ENCODE data around the gene XBP1. TPM values are rescaled to one million over a fixed set of nuclear protein-coding genes. Genes with fewer than 3 reads are reported as not detected.

The XBP1 gene
- total and polyA plus RNA-seq, 2 of the 4 experiments (the other 2 are of a cell fraction): 95.0 to 223 TPM

GRCh38 chr22:28793976-28794584 is 6.3 kb downstream of the XBP1 start:
- intact Hi-C loops (cut with micrococcal nuclease) (loop anchor here (10.0 kb wide), 1 partner anchor 189 kb away; no protein-coding TSS in a partner anchor), dilution Hi-C loops (cut with HindIII; ENCODE audit: low sequenced_read_pairs, unreplicated experiment) (no loop called here)
- CTCF ChIA-PET: no interaction called here

More at GRCh38 chr22:28793976-28794584, 6.3 kb downstream of the XBP1 start:
- no peak overlapping the region for H2AFZ ChIP-seq (replicated peaks; ENCODE audit: low read length, poor library complexity)
- ATAC-seq (ENCODE audit: low read depth): no peak
- H3K27me3 ChIP-seq (ENCODE audit: control insufficient read depth, insufficient read depth, low read length): no peaks in the 10 kb centered on the region
- H2BK120ac ChIP-seq (ENCODE audit: low read depth, low read length): no peak overlapping the region
- no peak overlapping the region for H2BK20ac ChIP-seq (ENCODE audit: low read depth, low read length)
- no peak overlapping the region for H3K14ac ChIP-seq (replicated peaks; ENCODE audit: low read depth, low read length)
- no peak overlapping the region for H3K4me3 ChIP-seq (ENCODE audit: insufficient read depth, low read depth, low read length)
- BruUV-seq (replicated peaks): no TSS peak
- no peak overlapping the region for H3K23ac ChIP-seq (ENCODE audit: low read depth, low read length)
- no peak overlapping the region for H2AK5ac ChIP-seq (ENCODE audit: low read depth, low read length)
- peaks cover 8% of the 10 kb centered on the region; the same call in 1 of the 2 replicates for H3K9me1 ChIP-seq (ENCODE audit: insufficient read depth, low read length)
- DNase-seq: no peak
- H4K91ac ChIP-seq (ENCODE audit: insufficient read depth, low read depth, low read length): no peak overlapping the region
- H2BK15ac ChIP-seq (ENCODE audit: low read depth, low read length): no peak overlapping the region
- no peak overlapping the region for H3K27ac ChIP-seq (ENCODE audit: insufficient read depth, low read length)
- no peak overlapping the region for H3K18ac ChIP-seq (ENCODE audit: low read depth, low read length)
- no peak overlapping the region for H4K5ac ChIP-seq (ENCODE audit: low read depth, low read length)
- peaks cover 55% of the 10 kb centered on the region for H4K20me1 ChIP-seq (ENCODE audit: insufficient read depth, low read length)
- peaks cover 35% of the 10 kb centered on the region for H3K36me3 ChIP-seq (ENCODE audit: control insufficient read depth, insufficient read depth, low read length)
- WGBS, 2 experiments (ENCODE audit: extremely low coverage in 2 of 2, insufficient read length in 1 of 2): no CpG with 5 or more reads among the region's 4 CpGs
- no peak overlapping the region for H2AK9ac ChIP-seq (replicated peaks; ENCODE audit: low read depth, low read length, poor library complexity)
- no peak overlapping the region for H3K4me2 ChIP-seq (ENCODE audit: low read depth, low read length)
- no peak overlapping the region for H3K9ac ChIP-seq (ENCODE audit: low read depth, low read length)
- peaks cover 19 to 43% of the 10 kb centered on the region in 2 experiments for H3K79me1 ChIP-seq (ENCODE audit: low read depth in 1 of 2, low read length in 2 of 2)
- H3K56ac ChIP-seq (ENCODE audit: extremely low read depth, insufficient read depth, low read length): no peak overlapping the region
- H3K9me3 ChIP-seq (ENCODE audit: control insufficient read depth, insufficient read depth, low read length): no peaks in the 10 kb centered on the region
- POLR2A ChIA-PET (ENCODE audit: unreplicated experiment): interaction anchor here (1.0 kb wide), 1 partner anchor 8 kb away, joined by 4 read pairs; no protein-coding TSS in a partner anchor
- H3K4ac ChIP-seq (ENCODE audit: low read depth, low read length): no peak overlapping the region
- no peak overlapping the region for H2BK5ac ChIP-seq (ENCODE audit: low read depth, low read length, poor library complexity, severe bottlenecking)
- H3K4me1 ChIP-seq (ENCODE audit: control insufficient read depth, insufficient read depth, low read length): no peaks in the 10 kb centered on the region
- TF ChIP-seq RCOR1 (IDR thresholded peaks at IDR 0.05; ENCODE audit: insufficient replicate concordance, low read length): no peak
- TF ChIP-seq RFX5 (IDR thresholded peaks at IDR 0.05; ENCODE audit: low read depth, low read length): no peak
- TF ChIP-seq FOS (IDR thresholded peaks at IDR 0.05; ENCODE audit: low read depth, low read length): no peak
- no peak for TF ChIP-seq NFE2L2 (IDR thresholded peaks at IDR 0.05; ENCODE audit: low read depth, low read length)
- no peak for TF ChIP-seq ELK1 (IDR thresholded peaks at IDR 0.05; ENCODE audit: borderline replicate concordance, low read depth, low read length)
- no peak for TF ChIP-seq BHLHE40 (IDR thresholded peaks at IDR 0.05; ENCODE audit: low read depth, low read length)
- TF ChIP-seq RAD21 (IDR thresholded peaks at IDR 0.05; ENCODE audit: low read length): no peak
- no peak for TF ChIP-seq MXI1 (IDR thresholded peaks at IDR 0.05; ENCODE audit: borderline replicate concordance, low read depth, low read length)
- TF ChIP-seq CTCF (conservative IDR thresholded peaks at IDR 0.05; ENCODE audit: low read depth, low read length): no peak
- TF ChIP-seq MAFK (IDR thresholded peaks at IDR 0.05; ENCODE audit: low read depth, low read length): no peak
- no peak overlapping the region for H4K8ac ChIP-seq (ENCODE audit: low read depth in 2 of 2, low read length in 2 of 2)
- in situ Hi-C loops (cut with MboI; ENCODE audit: low sequenced_read_pairs): no loop called here
